OCI-M2 (cell line): ENCODE data around the gene CELSR3.

Experiments
- DNase-seq: peaks from one replicate; lab custom pipeline; 2025; ENCODE audit not compliant: unreplicated experiment; lab: John Stamatoyannopoulos, UW

CELSR3 gene

DNA sequence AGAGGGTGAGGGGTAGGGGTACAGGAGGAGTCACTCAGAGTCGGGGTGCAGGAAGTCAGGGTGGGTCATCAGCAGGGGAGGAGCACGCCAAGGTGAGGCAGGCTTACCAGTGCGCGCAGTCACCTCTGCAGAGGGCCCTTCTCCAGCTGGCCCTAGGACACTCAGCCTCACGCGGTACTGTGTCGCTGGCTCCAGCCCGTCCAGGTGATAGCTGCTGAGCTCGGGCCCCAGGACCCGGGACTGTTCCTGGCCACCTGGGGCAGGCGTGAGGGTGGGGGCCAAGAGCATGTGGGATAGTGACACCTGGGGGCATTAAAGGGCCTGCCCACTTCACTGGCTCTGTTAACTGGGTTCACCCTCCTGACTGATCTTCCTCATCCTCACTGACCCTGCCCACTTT, 75.0 kb downstream of the CELSR3 start:
- no peak for DNase-seq
